Pulmonary artery endothelial cell (primary cell): Measurements from ENCODE around the gene HNMT. TPM values are rescaled to one million over a fixed set of nuclear protein-coding genes. Genes with fewer than 3 reads are reported as not detected.
"Not testable (repeated sequence)": the region's sequence is repeated elsewhere in the genome, so short reads cannot be mapped to it uniquely, and the experiment has no call there.

Experiments
- DNase-seq: peaks from one replicate; pipeline ENCODE4 v3.0.0-alpha.2; 2011; ENCODE audit warnings: low read depth, low spot score
- total RNA-seq: library from RNA; depleted of rRNA; stranded (reverse); fragments of >200 nt; gene quantifications from 2 replicates; pipeline ENCODE4 v1.2.3, GENCODE V29; 2014

HNMT gene
- total RNA-seq, 1 donor from 2014 or later: 9.2 TPM

DNA sequence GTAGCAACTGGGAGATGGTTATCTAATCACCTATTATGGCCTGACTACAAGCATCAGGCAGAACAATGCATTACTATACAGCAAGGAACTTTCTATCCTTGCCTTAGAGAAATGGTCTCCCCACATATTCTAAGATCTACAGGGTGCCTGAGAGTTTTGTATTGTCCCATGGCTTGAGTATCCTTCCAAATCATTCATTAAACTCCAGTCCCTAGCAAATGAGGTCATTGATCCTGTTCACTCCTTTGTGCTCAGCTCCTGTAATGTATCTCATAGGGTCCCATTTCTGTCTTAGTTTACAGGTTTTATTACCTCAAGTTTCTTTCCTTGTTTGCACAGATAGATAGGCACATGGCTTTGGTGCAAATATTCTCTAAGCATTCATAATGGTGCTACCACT lies 9.0 kb downstream of the HNMT start:
- DNase-seq: no peak

DNA sequence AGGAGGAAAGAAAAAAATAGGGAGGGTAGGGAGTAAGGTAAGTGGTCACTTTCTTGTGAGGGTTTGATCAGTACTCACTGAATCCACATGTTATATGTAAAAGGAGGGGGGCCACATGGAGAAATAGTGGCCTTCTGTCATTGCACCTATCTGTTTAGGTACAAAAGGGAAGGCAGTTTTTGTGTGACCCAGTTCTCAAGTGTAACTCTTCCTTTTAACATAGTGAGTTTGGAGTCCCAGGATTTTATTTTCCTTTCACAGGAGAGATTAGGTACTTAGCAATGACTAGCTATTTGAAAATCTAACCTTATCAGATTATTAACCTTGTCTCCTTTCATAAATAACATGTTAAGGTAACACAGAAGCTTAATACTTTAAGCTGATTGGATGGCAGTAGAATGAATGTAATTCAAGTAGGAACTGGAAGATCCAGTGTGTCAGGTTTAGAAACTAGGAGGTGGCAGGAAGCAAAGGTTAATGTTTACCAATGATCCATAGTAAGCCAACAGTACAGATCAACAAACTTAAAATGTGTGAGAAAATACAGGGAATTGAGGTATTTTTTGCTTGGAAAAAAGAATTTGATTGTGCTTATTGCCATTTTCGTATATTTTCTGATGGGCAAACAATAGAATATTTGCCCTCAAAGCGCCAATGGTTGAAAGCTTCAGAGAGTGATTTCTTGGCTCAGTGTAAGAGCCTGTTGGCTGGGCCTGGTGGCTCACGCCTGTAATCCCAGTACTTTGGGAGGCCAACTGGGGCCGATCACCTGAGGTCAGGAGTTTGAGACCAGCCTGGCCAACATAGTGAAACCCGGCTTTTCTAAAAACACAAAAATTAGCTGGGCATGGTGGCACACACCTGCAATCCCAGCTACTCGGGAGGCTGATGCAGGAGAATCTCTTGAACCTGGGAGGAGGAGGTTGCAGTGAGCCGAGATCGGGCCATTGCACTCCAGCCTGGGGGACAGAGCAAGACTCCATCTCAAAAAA lies 11.3 kb downstream of the HNMT start:
- DNase-seq: no peak

DNA sequence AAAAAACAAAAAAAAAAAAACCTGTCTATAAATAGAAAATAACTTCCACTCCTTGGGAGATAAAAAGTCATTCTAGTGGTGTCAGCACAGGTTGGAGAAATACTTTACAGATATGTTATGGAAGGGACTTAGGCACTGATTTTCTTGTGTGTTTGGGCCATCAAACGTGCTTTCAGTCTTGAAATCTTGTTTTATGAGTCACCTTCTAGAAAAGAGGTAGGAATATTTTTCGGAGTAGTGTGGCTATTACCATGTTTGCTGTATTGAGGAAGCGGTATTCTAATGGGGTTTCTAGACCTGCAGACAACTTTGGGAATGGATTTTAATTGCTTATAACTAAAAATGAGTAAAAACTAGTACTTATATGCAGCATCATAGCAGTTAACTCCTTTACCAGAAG lies 12.0 kb downstream of the HNMT start:
- no peak for DNase-seq

DNA sequence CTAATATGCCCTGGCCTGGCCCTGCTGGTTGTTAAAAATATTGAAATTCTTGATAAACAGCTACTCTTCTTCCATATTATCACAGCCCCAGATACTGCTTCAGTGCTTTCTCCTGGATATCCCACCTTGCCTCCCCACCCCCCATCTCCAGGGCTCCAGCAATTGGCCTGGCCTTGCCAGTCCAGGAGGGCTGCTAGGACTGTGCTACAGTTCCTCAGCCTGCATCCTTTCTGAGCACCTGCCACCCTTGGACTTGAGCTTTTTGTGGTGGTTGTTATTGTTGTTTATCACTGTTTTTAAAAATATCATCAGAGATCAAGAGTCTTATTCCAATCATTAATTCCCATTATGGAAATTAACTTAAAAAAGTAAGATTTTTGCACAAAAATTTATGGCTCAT lies 13.5 kb downstream of the HNMT start:
- no peak for DNase-seq

DNA sequence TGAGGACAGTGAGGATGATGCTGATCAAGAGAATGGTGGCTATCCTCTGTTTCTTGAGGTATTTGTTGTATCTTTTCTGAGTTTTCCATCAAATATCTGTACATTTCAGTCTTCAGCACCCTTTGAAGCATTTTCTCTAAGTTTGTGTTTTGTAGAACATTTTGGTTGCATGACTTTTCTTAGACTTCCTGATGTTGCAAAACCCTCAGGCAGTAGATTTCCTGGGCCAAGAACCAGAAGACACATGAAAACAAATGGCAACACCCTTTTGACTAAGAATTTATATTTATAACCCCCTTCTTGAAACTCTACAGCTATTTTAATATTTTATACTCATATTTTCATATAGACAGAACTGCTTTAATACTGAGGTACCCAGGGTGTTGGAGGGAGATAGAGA lies 16.2 kb downstream of the HNMT start:
- no peak for DNase-seq

DNA sequence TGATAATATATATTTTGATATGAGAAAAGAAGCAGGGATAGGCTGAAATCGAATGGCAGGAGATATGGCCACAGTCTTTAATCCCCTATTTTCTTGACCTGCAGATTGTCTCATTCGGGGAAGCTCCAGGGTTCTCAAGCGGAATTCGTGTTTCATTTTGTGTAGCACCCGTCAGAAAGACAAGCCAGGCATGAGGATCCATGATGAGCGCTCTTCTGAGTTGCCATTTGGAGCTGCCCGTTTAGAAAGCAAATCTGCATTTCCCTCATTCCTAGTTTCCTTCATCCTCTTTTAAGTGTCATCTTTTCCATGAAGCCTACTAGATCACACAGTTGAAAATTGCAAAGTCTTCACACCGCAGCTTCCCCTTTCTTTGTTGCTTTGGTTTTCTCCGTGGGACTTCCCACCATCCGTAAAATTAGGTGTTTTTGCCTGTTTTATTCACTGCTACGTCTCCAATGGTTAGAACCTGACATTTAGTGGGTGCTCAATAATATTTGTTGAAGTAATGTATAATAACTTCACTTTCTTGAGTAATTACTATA lies 16.9 kb downstream of the HNMT start:
- no peak for DNase-seq

DNA sequence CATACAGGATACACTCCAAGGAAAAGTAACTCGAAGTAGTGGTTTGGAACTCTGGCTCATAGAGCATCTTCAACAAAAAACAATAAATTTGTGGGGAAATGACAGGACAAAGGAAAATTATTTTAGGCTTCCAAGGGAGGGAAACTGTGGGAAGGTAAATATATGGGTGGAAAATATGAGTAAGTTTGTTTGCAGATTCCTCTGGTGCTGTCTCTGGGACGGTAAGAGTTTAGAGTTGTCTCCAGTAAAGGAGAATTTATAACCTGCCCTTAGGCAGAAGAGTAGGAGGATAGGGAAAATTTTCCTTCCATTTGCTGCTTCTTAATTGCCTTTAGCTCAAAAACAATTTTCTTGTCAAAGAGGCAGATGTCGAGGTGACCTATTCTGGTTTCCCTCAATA lies 19.3 kb downstream of the HNMT start:
- DNase-seq: no peak

DNA sequence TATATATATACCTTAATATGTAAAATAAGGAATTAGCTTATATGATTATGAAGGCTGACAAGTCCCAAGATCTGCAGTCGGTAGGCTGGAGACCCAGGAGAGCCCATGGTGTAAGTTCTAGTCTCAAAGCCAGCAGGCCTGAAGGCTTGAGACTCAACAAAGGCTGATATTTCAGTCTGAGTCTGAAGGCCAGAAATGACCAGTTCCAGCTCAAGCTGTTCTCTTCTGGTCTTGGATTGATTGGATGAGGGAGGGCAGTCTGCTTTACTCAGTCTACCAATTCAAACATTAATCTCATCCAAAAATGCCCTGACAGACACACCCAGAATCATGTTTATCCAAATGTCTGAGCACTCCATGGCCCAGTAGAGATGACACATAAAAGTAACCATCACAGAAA lies 22.0 kb downstream of the HNMT start:
- no peak for DNase-seq

DNA sequence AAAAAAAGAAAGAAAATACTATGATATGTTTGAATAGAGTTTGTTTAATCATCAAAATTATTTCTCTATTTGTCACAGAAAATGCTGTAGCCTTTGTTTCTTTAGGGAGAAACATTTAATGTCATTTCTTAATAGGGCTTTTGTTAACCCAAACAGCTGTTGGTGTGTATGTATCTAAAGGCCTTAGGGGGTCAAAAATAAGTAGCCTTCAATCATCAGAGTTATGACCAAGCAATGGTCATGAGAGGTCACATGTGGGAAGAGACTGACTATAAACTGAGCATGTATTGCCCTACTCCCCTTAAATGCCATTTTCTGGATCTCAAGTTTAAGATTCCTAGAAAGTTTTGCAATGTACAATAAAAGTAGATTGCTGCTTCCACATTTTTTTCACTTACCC lies 22.7 kb downstream of the HNMT start:
- DNase-seq: no peak

DNA sequence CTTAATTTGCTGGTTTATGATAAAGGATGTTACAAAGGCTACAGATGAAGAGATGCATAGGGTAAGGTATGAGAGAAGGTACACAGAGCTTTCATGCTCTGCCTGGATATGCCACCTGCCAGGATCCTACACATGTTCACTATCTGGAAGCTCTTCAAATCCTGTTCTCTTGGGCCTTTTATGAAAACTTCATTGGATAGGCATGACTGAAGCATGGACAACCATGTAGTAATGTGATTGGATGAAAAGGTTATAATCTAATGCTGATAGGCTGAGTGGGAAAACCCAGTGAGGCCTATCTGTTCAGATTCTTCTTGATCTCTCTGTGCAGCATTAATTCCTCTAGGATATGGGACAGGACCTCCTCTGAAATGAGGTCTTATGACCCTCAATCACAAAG lies 26.8 kb downstream of the HNMT start:
- no peak for DNase-seq

DNA sequence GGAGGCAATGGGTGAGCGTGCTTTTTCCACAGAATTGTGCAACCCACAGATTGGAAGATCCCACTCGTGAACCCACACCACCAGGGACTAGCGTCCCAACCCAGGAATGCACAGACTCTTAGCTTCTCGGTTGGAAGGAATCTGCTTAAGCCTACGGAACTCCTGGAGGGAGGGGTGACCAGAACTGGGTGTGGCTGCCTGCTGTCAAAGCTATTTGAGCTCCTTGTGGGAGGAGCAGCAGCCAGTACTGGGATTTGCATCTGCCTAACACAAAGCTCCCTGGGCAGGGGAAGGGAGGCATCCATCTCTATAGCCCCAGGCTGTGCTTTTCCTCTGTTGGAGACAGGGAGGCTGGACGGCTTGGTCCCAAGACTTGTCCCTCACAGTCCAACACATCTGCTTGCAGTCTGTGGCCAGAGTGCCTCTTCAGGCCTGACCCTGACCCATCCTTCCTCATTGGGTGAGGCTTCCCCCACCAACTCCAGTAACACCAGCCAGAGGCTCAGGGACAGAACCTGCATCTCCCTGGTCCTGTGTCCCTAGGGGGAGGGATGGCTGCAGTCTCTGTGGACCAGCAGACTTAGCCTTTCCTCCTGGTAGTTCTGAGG lies 27.9 kb downstream of the HNMT start:
- no peak for DNase-seq

DNA sequence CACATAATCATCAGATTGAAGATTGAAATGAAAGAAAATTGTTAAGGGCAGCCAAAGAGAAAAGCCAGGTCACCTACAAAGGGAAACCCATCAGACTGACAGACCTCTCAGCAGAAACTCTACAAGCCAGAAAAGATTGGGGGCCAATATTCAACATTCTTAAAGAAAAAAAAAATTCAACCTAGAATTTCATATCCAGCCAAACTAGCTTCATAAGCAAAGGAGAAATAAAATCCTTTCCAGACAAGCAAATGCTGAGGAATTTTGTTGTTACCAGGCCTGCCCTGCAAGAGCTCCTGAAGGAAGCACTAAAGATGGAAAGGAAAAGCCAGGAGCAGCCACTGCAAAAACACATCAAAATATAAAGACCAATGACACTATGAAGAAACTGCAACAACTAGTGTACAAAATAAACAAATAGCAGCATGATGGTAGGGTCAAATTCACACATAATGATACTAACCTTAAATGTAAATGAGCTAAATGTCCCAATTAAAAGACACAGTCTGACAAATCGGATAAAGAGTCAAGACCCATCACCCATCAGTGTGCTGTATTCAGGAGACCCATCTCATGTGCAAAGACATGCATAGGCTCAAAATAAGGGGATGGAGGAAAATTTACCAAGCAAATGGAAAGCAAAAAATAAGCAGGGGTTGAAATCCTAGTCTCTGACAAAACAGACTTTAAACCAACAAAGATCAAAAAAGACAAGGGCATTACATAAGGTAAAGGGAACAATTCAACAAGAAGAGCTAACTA lies 29.6 kb downstream of the HNMT start:
- not testable (repeated sequence) for DNase-seq

DNA sequence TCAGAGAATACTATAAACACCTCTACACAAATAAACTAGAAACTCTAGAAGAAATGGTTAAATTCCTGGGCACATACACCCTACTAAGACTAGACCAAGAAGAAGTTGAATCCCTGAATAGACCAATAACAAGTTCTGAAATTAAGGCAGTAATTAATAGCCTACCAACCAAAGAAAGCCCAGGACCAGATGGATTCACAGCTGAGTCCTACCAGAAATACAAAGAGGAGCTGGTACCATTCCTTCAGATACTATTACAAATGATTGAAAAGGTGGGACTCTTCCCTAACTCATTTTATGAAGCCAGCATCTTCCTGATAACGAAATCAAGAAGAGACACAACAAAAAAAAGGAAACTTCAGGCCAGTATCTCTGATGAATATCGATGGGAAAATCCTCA lies 31.1 kb downstream of the HNMT start:
- DNase-seq: not testable (repeated sequence)

DNA sequence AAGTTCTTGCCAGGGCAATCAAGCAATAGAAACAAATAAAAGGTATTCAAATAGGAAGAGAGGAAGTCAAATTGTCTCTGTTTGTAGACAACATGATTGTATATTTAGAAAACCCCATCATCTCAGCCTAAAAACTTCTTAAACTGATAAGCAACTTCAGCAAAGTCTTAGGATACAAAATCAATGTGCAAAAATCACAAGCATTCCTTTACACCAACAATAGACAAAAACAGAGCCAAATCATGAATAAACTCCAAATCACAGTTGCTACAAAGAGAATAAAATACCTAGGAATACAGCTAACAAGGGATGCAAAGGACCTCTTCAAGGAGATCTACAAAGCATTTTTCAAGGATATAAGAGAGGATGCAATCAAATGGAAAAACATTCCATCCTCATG lies 31.9 kb downstream of the HNMT start:
- DNase-seq: not testable (repeated sequence)

DNA sequence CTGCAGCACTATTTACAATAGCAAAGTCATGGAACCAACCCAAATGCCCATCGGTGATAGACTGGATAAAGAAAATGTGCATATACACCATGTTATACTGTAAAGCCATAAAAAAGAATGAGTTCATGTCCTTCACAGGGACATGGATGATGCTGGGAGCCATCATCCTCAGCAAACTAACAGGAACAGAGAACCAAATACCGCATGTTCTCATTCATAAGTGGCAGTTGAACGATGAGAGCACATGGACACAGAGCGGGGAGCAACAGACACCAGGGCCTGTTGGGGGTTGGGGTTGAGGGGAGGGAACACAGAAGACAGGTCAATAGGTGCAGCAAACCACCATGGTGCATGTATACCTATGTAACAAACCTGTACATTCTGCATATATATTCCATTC lies 33.5 kb downstream of the HNMT start:
- DNase-seq: no peak

DNA sequence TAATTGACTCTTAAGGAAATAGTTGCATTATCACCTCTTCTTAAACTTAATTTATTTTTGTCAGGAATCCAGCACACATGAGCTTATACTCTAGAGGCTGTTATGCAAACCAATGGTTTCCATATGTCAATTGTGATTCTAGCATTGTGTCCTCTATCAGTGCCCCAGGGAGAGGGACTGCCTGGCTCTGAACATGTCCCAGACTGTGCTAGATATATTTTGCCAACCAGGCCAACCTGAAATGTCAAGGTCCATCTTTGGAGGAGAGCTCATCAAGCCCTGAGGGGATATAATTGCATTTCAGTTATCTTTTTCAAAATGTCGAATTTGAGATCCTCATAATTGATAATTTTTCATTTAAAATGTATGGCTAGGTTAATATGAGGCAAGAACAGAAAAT lies 34.2 kb downstream of the HNMT start:
- no peak for DNase-seq

DNA sequence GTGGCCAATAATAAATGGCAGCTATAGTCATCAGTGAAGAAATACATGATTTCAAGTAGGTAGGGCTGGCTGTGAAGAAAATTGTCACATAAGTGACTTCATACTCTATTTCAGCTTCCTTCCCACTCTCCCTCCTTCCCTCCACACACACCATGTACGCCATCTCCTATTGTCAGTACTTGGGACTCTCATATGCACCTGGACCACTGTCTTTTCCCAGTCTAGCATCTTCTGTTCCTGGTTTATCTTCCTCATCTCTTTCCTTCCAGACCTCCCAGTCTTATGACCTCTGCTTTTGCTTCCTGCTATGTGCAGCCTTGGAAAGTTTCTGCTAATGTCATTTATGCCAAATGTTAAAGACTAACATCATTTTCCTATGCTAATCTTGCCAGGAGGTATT lies 35.0 kb downstream of the HNMT start:
- DNase-seq: no peak

DNA sequence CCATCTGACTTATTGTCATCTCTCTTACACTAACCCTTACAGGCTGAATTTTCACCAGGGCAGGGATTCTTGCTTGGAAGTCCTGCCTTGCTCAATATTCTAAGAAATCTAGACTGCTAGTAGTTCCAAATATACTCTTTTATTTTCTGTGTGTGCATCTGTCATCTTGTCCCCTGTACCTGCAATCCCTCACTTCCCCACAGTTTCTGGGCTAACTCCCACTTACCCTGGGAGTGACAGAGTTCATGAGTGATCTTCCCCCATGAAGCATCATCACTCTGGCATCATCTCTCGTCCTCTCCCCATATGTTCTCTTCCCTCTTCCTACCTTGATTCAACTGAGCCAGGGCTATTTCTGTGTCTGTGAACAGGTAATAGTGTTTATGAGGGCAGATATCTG lies 35.7 kb downstream of the HNMT start:
- no peak for DNase-seq

DNA sequence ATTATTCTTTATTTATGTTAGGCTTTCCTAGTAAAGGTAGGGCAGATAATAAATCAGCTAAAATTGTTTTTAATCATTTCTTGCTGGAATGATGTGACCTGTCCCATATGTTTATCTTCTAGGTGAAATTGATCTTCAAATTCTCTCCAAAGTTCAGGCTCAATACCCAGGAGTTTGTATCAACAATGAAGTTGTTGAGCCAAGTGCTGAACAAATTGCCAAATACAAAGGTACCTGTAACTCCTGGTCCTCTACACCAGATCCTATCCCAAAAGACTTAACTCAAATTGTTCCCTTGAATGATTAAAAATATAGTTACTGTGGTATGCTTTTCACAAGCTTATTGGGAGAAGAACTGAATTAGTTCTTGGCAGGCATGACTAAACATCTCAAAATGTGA lies 36.5 kb downstream of the HNMT start:
- DNase-seq: no peak

DNA sequence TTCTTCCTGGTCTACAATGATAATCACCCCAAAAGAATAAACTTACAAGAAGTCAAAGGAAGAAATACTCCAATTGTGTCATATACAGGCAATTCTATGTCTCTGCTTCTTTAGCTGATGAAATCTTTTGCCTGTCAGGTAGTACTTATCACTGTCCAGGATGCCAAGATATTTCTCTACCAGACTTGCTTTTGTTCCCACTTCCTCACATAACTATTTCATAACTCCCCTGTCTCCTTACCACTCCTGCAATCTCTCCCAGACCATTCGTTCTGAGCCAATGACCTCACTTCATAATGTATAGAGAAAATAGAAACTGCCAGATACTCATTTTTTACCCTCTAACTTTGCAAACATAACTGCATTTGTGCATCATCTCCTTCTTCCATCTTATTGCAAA lies 39.1 kb downstream of the HNMT start:
- DNase-seq: no peak

DNA sequence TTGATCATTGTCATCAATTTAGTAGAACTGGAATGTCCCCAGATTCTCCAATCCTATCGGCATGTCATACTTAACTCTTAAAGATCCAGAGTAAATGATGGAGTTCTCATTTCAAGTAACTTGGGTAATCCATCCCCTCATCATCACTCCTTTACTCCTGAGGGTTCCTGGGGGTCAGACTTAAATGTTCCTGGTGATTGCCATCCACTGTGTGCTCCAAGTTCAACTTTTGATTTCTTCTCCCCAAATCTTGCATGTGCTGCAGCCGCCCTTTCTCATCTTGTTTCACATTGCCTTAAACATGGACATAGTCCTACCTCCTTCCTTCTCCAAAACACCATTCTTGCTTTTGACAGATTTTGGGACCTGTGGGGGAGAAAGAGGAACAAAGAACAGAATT lies 43.2 kb downstream of the HNMT start:
- no peak for DNase-seq

DNA sequence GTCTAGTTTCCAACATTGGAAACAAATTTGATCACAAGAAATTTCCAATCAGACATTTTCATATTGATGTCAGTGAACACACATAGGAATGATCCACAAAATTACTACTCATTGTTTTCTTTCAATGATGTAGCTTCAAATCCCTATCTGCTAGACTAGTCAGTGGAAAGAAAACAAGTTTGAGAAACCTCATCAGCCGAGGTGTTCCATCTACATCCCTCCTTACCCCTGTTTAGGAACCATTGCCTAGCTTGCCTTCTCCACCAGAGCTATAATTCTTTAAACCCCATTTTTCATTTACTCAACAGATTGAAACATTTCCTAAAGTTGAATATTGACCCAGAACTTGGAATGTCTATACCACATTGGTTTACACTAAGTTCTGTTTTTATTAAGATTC lies 45.3 kb downstream of the HNMT start:
- no peak for DNase-seq
